Fibroblast of peridontal ligament (primary cell): ENCODE measurements around the gene LMAN2.
A peak's percentile ranks its signal among the peaks of the same experiment; 100 is the strongest.
"Not testable (repeated sequence)": the region's sequence is repeated elsewhere in the genome, so short reads cannot be mapped to it uniquely, and the experiment has no call there.

Experiments used
- DNase-seq: peaks from one replicate; pipeline ENCODE4 v3.0.0-alpha.2; 2010; ENCODE audit errors: extremely low read depth

Gene LMAN2

DNA sequence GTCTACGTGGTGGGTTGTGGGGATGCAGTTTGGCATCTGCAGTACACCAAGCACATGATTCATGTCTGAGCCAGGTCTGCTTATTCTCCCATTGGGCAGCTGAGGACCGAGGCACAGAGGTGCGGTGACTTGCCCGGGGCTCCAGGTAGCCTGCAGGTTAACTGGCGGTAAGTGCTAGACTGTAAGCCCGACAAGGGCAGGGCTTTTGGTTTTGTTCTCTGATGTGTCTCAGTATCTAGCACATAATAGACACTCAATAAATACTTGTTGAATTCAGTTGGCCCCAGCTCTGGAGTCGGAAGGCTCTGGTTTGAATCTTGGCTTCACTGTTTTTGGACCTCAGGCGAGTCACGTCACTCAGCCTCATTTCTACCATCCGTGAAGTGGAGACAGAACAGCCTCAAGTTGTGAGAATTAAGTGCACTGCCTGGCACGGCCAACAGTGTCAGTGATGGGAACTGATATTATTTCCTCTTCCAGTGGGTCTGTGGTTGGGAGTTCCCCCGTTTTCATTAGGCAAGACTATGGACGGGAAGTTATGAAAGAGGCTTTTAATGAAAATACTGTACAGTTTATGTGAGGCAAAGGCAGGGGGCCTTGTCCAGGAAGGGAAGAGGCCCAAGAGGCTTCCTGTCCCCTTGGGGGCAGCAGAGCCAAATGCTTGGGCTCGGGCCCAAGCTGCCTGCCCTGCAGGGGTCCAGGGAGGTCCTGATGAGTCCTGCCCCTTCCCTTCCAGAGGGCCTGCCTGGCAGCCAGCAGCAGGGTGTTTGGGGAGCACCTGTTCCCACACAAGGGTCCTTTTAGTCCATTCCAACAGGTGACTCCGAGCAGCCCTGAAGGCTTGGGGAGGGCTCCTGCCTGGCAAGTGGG is 44.6 kb downstream of the LMAN2 start:
- peak; percentile 18 for DNase-seq

DNA sequence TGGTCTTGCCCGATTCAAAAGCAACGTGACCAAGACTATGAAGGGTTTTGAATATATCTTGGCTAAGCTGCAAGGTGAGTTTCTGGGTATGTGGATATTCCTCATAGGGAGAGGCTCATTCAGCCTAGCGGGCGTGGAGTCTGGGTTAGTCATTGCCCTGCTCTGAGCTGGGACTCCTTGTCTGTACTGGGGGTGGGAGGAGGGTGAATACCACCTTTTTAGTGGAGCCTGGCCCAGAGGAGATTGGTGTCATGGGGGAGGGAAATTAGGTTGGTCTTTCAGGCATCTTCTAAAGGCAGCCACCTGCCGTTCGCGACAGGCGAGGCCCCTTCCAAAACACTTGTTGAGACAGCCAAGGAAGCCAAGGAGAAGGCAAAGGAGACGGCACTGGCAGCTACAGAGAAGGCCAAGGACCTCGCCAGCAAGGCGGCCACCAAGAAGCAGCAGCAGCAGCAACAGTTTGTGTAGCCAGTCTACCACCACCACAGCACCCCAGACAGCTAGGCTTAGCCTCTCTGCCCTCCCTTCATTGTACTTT is 45.3 kb downstream of the LMAN2 start:
- not testable (repeated sequence) for DNase-seq

DNA sequence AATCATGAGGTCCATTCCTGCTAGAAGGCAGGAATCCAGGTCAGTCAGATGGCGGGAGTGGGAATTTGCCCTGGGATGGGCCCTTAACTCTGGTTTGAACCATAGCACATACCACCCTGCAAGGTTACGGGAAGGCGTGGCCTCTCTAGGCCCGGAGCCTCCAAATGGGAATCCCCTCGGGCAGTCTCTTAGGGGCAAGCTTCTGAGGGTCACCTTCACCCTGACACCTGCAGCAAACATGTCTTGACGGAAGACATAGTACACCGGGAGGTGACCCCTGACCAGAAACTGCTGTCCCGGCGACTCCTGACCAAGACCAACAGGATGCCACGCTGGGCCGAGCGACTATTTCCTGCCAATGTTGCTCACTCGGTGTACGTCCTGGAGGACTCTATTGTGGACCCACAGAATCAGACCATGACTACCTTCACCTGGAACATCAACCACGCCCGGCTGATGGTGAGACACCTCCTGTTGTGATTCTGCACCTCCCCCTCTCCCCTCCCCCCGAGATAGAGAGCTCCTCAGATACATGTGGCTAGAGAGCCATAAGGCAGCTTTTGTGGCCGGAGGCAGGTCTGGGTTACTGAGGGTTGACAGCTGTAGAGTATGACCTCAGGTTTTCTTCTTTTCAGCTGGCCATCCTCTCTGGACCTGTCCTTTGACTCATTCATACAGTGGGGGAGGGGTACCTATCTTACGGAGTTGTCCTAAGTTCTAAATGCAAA is 46.9 kb downstream of the LMAN2 start:
- peak; percentile 7 for DNase-seq

GRCh38 chr5:177303925-177304391 is 47.5 kb downstream of the LMAN2 start:
- peak; percentile 19 for DNase-seq

GRCh38 chr5:177303121-177303924 is 48.1 kb downstream of the LMAN2 start, which contains the start of the genes PRELID1 and RAB24:
TSS of gene PRELID1 (plus strand) at chr5:177303799. CDS start at chr5:177303986, 187 bp downstream.
TSS of gene RAB24 (minus strand) at chr5:177303719. CDS start at chr5:177303288, 431 bp downstream.
- peak; percentile 68 for DNase-seq

DNA sequence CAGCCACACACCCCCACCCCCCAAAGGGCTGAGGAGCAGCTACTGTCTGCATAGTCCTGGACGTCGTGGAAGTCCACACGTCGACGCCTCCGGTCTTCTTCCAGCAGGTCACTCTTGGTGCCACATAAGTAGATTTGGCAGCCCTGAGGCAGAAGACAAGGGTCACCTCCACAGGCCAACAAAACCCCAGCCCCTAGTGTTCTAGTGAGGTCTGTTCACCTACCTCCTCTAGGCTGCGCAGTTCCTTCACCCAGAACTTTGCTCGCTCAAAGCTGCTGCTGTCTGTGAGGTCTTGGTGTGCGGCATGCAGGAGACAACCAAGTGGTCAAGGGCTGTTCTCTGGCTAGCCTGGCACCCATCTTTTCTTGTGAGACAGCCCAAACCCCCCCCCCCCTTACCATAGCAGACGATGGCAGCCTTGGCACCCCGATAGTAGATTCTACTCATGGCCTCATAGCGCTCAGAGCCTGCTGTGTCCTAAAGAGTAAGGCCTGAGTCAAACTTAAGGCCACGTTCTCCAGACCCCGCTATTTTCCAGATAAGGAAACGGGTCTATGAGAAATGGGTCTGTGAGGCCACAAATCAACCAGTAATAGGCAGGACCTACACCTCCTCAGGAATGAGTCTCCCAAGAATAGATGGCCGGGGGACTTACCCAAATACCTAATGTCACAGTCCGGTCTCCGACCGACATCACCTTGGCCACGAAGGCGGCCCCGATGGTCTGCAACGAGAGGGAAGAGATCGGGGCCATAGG is 48.9 kb downstream of the LMAN2 start:
- DNase-seq: peak; percentile 24

DNA sequence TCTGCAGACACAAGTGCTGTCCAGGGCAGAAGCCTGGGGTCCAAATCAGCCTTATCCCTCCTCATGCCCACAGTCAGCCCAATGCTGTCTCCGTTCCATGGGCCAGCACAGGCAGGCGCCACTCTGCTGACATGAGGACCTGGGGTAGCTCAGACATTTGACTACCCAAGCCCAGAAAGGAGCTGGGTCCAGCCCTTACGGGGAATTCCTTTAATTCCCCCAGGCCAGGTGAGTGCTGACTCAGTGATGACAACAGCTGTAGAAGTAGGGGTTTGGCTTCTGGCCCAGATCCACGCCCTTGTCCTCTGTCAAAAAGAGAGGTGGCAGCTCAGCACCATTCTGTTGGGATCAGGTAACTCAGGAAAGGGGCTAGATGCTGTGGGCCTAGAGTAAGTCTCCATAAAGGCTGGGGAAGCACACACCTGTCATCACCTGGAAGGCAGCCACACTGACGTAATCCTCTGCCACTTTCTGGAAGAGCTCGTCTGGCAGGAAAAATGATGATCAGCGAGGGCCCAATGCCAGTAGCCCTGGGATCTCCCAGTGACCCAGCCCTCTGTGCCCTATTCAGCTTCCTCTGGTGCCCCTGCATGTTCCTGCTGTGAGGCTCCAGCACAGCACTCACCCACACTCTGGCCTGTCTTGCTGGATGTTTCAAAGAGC is 49.8 kb downstream of the LMAN2 start:
- no peak for DNase-seq

DNA sequence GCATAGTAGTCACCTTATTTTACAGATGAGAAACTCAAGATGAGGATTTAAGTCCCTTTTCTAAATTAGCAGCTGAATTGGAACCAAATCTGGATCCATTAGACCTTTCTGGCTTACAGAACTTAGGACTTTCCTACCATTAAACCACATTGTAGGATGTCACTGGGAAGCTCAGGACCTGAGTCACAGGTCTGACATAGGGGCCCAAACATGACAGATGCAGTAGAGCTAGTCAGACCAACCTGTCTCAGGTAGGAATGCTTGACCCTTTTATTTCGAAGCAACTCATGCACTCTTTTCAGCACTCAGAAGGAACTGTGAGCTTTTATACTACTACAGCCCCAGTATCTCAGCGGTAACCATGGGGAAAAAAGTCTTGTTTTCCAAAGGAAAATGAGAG is 50.5 kb downstream of the LMAN2 start:
- no peak for DNase-seq

DNA sequence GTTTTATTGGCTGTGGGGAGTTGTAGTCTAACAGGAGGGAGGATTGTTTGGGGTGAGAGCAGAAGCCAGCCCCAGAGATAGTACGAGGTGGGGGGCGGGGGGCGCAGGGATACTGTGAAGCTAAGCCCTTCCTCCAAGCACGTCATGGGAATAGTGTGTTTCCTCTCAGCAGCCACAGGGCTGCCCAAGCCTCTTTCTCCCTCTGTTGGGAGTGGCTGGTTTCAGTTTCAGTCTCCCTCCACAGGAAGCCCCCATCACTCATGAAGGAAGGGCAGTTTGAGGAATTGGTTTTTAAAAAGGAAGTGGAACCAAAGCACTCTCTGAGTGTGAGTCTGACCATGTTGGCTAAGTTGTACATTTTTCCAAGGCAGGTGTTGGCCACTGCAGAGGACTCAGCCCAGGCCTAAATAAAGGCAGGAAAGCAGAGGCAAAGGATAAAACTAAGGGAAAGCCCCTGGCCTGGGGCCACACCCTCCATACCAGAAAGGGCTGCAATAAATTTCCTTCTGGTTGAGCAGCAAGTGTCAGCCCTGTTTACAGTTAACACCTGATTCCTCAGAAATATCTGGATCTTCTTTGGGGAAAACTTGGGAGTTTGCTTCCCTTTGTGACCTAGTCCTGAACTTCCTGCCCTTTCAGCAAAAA is 51.1 kb downstream of the LMAN2 start:
- peak; percentile 68 for DNase-seq

- no peak for DNase-seq
These were observed 51.8 kb downstream of the LMAN2 start for GRCh38 chr5:177299697-177300096.

- DNase-seq: no peak
These were observed 53.5 kb downstream of the LMAN2 start for GRCh38 chr5:177297922-177298321.

- no peak for DNase-seq
These were observed 54.9 kb downstream of the LMAN2 start for GRCh38 chr5:177296581-177296980.

DNA sequence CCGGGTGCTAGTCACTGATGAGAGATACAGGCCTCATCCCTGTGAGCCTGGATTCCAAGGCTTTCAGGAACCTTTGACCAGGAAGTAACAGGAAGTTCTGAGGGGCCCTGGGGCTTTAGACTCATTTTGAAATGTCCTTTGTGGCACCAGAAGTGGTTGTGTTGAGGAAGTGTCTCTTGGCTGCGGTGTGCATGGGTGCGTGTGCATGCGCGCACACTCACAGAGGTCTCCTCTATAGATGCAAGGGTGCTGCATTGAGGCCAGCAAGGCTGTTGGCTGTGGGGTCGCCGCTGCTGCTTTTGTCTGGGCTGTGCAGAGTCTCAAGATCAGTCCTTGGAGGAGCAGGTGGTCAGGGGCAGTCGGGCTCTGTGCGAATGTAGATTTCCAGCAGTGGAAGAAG is 55.5 kb downstream of the LMAN2 start:
- DNase-seq: no peak

- no peak for DNase-seq
These were observed 56.8 kb downstream of the LMAN2 start for GRCh38 chr5:177294632-177295031.

DNA sequence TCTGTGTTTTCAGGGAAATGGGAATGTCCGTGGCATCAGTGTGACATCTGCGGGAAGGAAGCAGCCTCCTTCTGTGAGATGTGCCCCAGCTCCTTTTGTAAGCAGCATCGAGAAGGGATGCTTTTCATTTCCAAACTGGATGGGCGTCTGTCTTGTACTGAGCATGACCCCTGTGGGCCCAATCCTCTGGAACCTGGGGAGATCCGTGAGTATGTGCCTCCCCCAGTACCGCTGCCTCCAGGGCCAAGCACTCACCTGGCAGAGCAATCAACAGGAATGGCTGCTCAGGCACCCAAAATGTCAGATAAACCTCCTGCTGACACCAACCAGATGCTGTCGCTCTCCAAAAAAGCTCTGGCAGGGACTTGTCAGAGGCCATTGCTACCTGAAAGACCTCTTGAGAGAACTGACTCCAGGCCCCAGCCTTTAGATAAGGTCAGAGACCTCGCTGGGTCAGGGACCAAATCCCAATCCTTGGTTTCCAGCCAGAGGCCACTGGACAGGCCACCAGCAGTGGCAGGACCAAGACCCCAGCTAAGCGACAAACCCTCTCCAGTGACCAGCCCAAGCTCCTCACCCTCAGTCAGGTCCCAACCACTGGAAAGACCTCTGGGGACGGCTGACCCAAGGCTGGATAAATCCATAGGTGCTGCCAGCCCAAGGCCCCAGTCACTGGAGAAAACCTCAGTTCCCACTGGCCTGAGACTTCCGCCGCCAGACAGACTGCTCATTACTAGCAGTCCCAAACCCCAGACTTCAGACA is 57.5 kb downstream of the LMAN2 start:
- DNase-seq: no peak

DNA sequence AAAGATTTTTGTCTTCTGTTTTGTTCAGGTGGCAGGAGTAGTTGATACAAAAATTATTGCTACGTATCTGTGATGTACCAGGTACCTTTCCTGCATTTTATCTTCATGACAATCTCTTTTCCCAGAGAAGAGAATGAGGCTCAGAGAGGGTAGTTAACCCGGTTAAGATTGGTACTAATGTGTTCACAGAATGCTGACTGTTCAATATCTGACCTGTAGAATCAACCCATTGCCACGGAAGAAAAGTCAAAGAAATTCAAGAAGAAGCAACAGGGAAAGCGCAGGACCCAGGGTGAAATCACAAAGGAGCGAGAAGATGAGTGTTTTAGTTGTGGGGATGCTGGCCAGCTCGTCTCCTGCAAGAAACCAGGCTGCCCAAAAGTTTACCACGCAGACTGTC is 59.7 kb downstream of the LMAN2 start:
- DNase-seq: no peak

DNA sequence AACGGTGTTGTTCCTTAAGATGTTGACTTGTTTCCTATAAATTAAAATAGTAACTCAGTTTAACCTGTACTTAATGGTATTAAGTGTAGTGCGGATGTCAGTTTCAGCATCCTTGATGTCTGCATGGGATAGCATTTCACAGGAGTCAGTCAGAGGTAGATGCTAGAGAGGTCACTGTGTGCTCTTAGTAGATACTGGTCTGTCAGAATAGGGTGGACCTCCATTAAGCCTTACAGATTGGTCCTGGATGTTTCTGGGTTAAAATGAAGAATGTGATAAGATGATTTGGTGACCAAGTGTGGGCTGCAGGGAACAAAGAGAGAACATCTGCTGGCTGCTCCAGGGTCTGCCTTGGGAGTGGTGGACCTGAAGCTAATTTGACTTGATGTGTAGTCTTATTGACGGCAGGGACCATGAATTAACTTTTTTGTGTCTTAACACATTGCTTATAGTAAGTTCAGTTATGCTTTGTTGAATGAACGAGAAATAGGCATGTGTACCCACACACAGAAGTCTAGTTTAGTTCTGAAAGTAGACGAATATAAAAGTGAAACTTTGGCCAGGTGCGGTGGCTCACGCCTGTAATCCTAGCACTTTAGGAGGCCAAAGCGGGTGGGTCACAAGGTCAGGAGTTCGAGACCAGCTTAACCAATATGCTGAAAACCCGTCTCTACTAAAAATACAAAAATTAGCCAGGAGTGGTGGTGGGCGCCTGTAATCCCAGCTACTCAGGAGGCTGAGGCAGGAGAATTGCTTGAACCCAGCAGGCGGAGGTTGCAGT is 60.5 kb downstream of the LMAN2 start:
- no peak for DNase-seq

- no peak for DNase-seq
These were observed 63.3 kb downstream of the LMAN2 start for GRCh38 chr5:177288191-177288590.
